Measurements from ENCODE around the gene MXD4.

DNA sequence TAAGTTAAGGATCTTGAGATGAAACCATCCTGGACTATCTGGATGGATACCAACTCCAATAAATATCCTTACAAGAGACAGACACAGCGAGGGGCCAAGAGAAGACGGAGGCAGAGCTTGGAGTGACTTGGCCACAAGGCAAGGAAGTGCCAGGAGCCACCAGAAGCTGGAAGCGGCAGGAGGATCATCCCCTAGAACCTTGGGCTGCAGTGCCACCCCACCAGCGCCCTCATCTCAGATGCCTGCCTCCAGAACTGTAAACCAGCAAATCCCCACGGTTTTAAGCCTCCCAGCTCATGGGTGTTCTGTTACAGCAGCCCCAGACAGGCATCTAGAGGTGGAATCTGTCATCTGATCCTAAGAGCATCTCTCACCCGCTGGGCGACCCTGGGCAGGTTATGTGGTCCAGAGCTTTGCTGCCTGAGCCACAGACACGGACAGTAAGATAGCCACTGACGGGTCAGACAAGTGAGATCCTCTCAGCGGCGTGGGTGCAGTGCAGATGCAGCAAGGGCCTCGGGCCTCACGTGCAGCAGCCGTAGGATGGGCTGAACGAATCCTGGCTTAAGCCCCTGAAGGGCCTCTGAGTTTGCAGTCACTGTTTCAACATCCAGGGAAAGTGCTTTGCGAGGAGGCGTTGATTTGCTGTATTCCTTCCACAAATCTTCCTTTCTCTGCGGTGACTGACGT lies 25.1 kb upstream of the MXD4 start:
- TF ChIP-seq CTCF (conservative IDR thresholded peaks at IDR 0.05; ENCODE audit: low read depth, low read length) (no peak), EZH2 (IDR thresholded peaks at IDR 0.05; ENCODE audit: borderline replicate concordance, low read depth, low read length, poor library complexity, severe bottlenecking) (no peak)
